Bronchial epithelial cell (primary cell): Measurements from ENCODE around the gene KCNMB2. TPM values are rescaled to one million over a fixed set of nuclear protein-coding genes. Genes with fewer than 3 reads are reported as not detected.

Experiments
- DNase-seq: peaks from one replicate; pipeline ENCODE4 v3.0.0-alpha.2; 2010; ENCODE audit warnings: low read depth
- FAIRE-seq: peaks from 2 replicates; lab custom pipeline; 2011; peaks lifted over from hg19 to GRCh38; lab: Jason Lieb, UNC
- H3K27me3 ChIP-seq: 2 replicates; pipeline ENCODE4 v1.5.1; 2011; ENCODE audit warnings: low read length; ENCODE audit not compliant: control insufficient read depth, insufficient read depth
- H3K36me3 ChIP-seq: 2 replicates; pipeline ENCODE4 v1.5.1; 2011; ENCODE audit warnings: low read length; ENCODE audit not compliant: control insufficient read depth, insufficient read depth
- H3K4me3 ChIP-seq: 2 replicates; pipeline ENCODE4 v1.5.1; 2011; ENCODE audit warnings: mild to moderate bottlenecking, low read depth, low read length, control low read depth
- total RNA-seq: library from RNA; depleted of rRNA; stranded (reverse); fragments of >200 nt; gene quantifications from 2 replicates; pipeline ENCODE4 v1.2.1, GENCODE V29; 2014
- TF ChIP-seq, protein P1 (sequence below): IDR thresholded peaks from 2 replicates; pipeline ENCODE4 v1.5.1; 2011; ENCODE audit warnings: mild to moderate bottlenecking, moderate library complexity, low read length, control low read depth, inconsistent platforms; ENCODE audit not compliant: insufficient read depth, severe bottlenecking

The KCNMB2 gene
- total RNA-seq, 1 donor from 2014 or later: not detected

DNA sequence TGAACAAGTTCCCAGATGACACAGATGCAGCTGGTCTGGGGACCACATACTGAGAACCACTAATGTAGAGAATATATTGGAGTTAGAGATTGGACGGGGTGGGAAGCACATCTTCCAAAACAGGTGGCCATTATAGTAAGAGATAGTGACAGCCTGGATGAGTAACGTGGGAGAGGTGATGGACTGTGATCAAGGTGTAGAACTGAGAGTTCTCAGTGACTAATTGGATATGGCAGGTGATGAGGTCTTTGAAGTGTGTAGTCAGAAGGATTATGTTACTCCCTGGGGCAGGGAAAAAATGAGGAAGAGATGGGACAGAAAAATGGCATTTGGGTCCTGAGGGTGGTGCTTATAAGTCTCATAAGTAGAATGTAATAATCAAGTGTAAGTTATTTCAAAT is 66.6 kb downstream of the KCNMB2 start:
- H3K4me3 ChIP-seq: no peak overlapping the region
- DNase-seq (peak; percentile 35), FAIRE-seq (no peak)
- H3K27me3 ChIP-seq: no peaks in the 10 kb centered on the region
- H3K36me3 ChIP-seq: no peaks in the 10 kb centered on the region
- TF ChIP-seq, protein P1, sequence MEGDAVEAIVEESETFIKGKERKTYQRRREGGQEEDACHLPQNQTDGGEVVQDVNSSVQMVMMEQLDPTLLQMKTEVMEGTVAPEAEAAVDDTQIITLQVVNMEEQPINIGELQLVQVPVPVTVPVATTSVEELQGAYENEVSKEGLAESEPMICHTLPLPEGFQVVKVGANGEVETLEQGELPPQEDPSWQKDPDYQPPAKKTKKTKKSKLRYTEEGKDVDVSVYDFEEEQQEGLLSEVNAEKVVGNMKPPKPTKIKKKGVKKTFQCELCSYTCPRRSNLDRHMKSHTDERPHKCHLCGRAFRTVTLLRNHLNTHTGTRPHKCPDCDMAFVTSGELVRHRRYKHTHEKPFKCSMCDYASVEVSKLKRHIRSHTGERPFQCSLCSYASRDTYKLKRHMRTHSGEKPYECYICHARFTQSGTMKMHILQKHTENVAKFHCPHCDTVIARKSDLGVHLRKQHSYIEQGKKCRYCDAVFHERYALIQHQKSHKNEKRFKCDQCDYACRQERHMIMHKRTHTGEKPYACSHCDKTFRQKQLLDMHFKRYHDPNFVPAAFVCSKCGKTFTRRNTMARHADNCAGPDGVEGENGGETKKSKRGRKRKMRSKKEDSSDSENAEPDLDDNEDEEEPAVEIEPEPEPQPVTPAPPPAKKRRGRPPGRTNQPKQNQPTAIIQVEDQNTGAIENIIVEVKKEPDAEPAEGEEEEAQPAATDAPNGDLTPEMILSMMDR: no peak

DNA sequence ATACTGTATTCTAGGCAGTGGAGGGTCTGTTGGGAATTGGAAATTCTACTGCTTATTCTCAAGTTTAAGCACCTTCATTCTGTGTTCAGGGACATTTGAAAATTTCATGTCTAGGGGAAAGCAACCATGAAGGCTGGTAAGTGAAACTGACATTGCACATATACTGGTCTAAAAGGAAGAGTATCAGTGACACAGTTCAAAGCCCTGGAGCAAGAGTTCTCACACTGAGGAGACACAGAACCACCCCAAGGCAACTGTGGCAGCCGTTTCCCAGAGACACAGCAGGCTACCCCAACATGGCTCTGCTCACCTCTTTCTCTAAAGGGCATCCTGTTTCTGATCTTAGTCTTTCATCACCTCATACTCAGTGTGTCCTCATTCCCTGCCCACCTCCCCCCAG is 67.5 kb downstream of the KCNMB2 start:
- DNase-seq (no peak), FAIRE-seq (no peak)
- TF ChIP-seq, protein P1: no peak
- Histone ChIP-seq H3K27me3 (no peaks in the 10 kb centered on the region), H3K4me3 (no peak overlapping the region), H3K36me3 (no peaks in the 10 kb centered on the region)

DNA sequence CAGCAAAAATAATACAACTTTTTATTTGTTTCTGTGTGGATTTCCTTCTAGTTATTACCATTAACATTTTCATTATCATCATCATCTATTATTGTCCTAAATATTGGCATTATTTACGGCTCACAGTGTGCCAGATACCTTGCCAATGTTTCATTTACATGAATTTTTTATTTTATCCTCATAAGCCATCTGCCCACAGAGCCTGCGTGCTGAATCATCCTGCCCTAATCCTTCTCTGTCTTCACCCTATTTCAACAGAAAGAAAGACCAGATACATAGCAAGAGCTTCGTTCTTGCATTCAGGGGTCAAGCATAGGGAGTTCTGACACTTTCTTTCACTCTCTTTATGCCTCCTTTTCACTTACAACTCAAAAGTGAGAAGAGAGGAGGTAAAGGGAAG is 82.0 kb downstream of the KCNMB2 start:
- FAIRE-seq (no peak), DNase-seq (no peak)
- Histone ChIP-seq H3K27me3 (no peaks in the 10 kb centered on the region), H3K4me3 (no peak overlapping the region), H3K36me3 (no peaks in the 10 kb centered on the region)
- TF ChIP-seq, protein P1: no peak

DNA sequence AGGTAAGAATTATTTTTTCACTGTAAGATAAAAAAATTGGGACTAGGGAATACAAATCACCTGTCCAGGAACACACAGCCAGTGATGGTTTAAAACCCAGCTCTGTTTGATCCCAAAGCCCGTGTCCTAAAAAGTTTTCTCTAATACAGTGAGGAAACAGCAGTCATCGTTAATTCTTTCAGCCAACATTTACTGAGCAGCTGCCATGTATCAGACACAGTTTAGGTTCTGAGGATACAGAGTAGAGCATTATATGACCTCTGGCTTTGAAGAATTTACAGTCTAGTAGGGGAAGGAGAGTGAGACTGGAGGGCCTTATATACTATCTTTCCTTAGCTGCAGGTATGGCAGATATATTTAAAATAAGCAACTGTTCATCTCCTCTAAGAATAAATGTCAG is 82.7 kb downstream of the KCNMB2 start:
- DNase-seq (no peak), FAIRE-seq (no peak)
- H3K36me3 ChIP-seq: no peaks in the 10 kb centered on the region
- no peaks in the 10 kb centered on the region for H3K27me3 ChIP-seq
- TF ChIP-seq, protein P1: no peak
- no peak overlapping the region for H3K4me3 ChIP-seq

DNA sequence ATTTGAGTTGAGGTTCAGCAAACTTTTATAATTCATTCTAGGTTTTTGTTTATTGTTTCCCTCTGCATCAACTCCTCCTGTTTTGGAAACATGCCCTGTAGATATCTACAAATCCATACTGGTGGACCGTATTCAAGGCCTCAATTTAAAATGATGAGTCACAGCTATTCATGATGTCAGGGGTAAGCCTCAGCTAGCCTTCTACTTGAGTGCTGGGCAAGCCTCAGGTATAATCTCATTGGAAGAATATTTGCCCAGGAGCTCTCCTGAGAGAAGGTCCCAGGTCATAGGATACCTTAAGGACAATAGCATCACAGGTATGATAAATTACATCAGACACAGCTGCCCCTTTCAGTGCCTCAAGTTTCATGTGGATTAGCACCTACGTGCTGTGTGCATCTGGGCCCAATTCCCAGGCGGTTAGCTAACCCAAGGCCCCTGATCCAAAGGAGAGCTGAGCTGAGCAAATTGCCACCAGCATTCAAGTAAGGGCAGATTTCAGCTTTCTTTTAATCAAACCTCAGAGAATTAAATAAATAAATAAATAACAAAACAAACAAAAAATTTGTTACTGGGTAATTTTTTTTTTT is 87.5 kb downstream of the KCNMB2 start:
- Histone ChIP-seq H3K27me3 (no peaks in the 10 kb centered on the region), H3K36me3 (no peaks in the 10 kb centered on the region), H3K4me3 (no peak overlapping the region)
- TF ChIP-seq, protein P1: no peak
- DNase-seq (peak; percentile 66), FAIRE-seq (no peak)

DNA sequence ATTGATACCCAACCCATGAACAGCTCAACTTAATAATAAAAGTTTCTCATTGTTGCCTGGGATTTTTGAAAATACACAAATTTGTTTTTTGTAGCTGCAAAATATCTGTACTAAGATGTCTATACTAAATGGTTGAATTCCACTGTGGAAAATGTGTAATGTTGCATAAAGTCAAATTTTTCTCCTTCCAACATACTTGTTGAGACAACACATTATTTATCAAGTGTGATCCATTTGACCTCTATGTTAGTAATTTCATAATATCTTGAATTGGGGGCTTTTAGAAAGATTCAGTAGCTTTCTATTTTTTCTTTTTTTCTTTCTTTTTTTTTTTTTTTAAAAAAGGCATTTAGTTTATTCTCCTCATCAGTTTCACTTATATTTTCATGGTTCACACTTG is 88.0 kb downstream of the KCNMB2 start:
- TF ChIP-seq, protein P1: no peak
- FAIRE-seq (no peak), DNase-seq (no peak)
- no peak overlapping the region for H3K4me3 ChIP-seq
- H3K27me3 ChIP-seq: no peaks in the 10 kb centered on the region
- H3K36me3 ChIP-seq: no peaks in the 10 kb centered on the region
